Stimulated activated CD8-positive, alpha-beta memory T cell treated with anti-CD3 and anti-CD28 coated beads, Interleukin-12 subunit alpha, Interleukin-12 subunit beta, amount 100 ng/mL, for 24 hours (primary cell): Measurements from ENCODE around the gene PRR32.
"Not testable (repeated sequence)": the region's sequence is repeated elsewhere in the genome, so short reads cannot be mapped to it uniquely, and the experiment has no call there.

Experiments
- DNase-seq: peaks from one replicate; pipeline ENCODE4 v3.0.0-alpha.2; 2020; ENCODE audit errors: extremely low read depth

The PRR32 gene, protein sequence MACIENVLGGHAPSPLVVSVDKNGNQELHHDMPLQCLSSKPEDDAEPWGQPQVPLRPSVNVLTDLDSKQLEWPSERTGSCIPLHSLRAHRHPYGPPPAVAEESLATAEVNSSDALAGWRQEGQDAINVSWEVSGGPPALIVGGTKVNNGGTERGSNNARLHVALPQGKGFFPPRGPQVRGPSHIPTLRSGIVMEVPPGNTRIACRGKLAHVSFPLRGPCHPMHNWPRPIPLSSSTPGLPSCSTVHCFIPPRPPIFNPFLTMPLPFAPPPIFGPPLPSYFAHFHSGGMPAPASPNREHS

DNA sequence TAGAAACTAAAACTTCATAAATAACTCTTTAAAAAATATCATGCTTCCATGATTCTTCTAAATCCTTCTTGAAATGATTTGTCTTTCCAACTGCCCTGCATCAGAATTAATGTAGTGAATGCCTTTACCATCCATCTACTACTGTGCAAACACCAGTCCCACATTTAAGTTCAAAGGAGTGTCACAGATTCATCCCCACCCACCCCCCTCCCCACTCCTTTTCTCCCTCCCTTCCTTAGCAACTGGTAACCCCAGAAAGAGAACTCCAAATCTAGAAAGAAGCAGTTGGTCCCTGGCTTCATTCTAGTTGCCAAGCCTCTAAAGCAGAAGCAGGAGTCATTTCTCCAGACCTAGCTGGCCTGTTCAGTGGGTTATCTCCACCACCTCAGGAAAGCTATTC is at the start of gene PRR32:
Gene PRR32, plus strand, starts transcription at position 301 of the 400 bp plus-strand sequence. CDS start 115 bp downstream, outside the sequence.
- no peak for DNase-seq

DNA sequence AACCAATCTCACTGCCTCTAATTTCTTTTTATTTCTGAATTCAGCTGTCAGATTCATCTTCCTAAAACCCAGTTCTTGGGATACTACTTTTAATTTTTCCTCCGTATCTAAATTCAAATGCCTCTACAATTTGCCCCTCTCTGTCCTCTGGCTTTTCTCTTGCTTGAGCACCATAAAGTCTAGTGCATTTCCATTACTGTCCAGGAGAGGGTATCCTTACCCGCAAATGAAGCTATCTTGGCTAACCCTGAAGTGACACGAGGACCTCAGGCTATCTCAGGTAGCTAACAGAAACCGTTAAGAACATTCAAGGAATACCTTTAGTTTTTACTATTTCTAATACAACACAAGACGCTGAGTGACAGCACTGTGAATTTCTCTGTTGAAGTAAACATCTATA is 49.4 kb upstream of the PRR32 start:
- DNase-seq: no peak

DNA sequence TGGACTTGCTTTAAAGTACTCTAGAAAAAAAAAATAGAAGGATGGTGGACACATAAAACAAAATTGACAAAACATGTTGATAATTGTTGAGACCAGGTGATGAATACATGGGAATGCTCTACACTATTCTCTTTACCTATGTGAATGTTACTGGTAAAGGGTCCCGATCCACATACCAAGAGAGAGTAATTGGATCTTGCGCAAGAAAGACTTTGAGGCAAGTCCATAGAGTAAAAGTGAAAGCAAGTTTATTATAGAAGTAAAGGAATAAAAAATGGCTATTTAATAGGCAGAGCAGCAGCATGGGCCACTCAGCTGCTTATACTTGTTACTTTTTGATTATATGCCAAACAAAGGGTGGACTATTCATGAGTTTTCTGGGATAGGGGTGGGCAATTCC is 34.0 kb upstream of the PRR32 start:
- DNase-seq: no peak

DNA sequence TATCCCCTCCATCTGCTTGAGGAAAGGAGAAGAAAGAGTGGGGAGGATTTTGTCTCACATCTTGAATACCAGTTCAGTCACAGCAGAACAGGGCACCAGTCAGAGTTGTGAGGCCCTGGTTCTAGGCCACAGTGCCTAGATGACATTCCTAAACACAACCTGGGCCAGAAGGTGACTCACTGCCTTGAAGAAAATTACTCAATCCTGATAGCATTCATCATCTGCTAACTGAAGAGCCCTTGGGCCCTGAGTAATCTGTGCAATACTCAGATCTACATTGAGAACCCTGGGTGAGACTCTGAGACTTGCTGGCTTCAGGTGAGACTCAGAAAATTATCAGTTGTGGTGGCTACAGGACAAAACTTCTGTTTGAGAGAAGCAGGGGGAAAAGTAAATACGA is 20.5 kb upstream of the PRR32 start:
- DNase-seq: no peak

DNA sequence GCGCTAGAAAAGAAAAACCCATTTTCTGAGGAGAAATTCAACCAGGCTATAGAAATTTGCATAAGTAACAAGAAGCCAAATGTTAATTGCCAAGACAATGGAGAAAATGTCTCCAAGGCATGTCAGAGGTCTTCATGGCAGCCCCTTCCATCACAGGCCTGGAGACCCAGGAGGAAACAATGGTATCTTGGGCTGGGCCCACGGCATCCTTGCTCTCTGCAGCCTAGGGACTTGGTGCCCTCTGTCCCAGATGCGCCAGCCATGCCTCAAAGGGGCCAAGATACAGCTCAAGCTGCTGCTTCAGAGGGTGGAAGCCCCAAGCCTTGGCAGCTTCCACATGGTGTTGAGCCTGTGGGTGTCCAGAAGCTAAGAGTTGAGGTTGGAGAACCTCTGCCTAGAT is 12.7 kb upstream of the PRR32 start:
- DNase-seq: not testable (repeated sequence)

DNA sequence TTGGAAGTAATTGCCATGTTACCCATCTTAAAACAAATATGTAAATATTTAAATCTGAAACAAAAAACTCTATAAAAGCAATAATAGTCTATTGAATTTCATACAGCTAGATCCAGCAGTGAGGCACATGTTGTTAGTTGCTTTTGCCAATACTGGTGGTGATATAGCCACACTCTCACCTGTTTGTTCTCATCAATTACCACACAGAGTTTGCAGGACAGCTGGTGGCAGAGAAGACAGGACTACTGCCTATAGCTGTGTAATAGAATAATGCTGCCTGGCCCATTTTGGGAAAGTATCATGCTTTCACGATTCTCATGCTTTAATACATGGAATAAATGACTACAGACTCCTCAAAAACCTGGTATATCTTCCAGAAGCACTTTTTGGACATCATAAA is 3.7 kb upstream of the PRR32 start:
- DNase-seq: no peak

DNA sequence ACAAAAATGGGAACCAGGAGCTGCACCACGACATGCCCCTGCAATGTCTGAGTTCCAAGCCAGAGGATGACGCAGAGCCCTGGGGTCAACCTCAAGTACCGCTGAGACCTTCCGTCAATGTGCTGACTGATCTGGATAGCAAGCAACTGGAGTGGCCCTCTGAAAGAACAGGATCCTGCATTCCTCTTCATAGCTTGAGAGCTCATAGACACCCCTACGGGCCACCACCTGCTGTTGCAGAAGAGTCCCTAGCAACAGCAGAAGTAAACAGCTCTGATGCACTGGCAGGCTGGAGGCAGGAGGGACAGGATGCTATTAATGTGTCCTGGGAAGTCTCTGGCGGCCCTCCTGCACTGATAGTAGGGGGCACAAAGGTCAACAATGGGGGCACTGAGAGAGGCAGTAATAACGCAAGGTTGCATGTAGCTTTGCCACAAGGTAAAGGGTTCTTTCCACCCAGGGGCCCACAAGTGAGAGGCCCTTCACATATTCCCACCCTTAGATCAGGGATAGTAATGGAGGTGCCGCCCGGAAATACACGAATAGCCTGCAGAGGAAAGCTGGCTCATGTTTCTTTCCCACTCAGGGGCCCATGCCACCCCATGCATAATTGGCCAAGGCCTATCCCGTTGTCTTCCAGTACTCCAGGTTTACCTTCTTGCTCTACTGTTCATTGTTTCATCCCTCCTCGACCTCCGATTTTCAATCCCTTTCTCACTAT is 1.3 kb downstream of the PRR32 start:
- DNase-seq: no peak

DNA sequence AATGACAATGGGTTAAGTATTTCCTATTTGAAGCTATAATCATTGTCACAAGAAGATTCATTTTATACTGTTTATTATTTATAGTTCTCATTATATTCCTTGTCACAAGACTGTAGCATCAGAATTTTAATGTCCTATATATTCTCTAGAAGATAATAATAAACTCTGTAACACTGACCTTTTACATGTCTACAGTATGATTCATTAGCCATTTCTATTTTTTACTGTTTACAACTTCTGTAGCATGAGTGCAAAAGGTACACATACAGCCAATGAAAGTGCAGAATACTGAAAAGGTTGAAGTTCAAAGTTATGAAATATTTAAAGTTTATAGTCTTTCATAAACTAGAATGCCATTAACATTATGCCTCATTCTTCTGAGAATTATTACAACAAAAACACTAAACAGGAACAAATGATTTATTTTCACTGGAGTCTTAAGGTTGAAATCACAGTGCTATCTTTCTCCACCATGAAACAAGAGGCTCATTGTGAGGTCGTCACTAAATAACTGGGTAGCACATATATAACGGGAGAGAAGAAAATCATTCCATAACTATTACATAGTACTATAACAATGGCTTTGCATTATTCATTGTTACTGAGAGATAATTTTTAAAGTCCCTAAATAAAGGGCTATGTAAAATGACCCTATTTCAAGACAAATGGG is 4.9 kb downstream of the PRR32 start:
- no peak for DNase-seq

DNA sequence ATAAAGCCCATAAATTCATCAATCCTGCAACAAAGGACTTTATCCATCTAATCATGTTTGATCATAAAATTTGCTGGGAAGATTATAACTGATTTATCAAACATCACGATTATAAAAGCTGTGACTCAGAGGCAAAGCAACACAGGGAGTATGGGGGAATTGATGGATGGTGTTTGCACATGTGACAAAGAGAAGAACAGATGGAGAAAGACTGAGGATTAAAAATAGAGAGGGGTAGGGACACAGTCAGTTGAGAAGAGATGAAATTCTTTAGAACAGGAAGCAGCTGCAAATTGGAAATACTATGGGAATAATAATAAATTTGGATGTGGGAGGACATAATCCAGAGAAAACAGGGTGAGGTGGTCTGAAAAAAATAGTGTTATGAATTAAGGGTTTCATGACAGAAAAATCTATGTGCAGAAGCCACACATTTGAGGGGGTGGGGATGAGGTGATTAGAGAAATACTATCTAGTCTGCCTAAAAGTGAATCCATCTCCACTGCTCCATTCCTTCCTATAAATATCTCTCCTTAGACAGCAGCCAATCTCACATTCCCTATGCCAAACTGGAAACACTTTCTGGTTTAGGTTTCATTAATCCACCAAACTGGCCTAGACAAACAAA is 6.2 kb downstream of the PRR32 start:
- DNase-seq: no peak

DNA sequence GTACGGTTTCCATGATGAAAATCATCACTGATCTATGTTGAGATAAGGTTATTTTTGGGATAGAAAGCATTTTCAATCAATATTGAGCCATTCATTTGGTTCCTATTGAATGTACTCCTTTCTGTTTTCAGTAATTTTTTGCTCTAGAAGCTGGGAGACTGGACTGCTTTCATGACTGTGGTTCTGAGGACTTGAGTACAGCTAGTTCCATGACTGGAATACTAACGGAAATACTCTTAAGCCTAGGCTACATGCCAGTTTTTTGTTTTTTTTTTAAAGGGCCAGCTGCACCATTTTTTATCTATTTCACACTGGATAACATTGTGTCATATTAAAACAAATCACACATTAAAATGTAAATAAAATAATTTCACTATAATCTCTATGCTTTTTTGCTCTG is 16.7 kb downstream of the PRR32 start:
- DNase-seq: no peak

DNA sequence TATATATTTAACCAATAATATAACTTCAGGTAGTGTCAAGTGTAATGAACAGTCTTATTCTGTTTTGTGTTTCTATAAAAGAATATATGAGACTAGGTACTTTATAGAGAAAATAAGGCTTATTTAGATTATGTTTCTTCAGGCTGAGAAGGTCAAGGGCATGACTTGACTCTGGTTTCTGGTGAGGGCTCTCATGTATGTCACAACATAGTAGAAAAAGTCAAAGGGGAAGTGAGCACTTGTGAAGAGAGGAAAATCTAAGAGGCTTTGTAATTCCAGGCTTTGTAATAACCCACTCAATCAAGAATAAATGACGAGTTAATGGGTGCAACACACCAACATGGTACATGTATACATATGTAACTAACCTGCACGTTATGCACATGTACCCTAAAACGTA is 27.6 kb downstream of the PRR32 start:
- DNase-seq: no peak

DNA sequence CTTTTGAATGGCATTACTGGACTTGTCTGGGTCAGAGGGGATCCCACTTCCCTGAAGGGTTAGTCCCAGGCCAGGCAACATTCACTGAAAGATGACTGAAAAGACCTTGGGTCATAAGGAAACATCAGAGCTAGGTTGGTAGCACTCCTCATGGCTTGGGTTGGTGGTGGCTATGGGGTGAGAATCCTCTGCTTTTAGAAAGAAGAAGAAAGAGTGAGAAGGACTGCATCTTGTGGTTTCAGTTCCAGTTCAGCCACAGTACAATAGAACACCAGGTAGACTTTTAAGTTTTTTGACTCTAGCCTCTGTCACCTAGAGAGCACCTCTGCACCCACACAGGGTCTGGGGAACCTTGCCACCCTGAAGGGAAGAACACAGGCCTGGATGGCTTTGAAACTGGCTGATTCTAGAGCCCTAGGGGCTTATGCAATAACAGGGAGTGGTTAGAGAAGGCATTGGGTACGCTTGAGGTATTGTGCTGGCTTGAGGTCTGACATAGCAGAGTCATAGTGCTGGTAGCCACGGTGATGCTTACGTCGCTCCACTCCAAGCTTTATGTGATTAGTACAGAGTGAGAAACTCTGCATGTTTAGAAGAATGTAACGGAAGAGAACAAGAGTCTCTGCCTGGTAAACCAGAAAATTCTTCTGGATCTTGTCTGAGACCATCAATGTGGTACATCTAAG is 36.5 kb downstream of the PRR32 start:
- no peak for DNase-seq
